ENCODE data around the gene ELK4. TPM values are rescaled to one million over a fixed set of nuclear protein-coding genes. Genes with fewer than 3 reads are reported as not detected.

The ELK4 gene
- total RNA-seq, 4 donors from 2014 or later, result 20.7 to 37.5 (median 27.8) TPM

DNA sequence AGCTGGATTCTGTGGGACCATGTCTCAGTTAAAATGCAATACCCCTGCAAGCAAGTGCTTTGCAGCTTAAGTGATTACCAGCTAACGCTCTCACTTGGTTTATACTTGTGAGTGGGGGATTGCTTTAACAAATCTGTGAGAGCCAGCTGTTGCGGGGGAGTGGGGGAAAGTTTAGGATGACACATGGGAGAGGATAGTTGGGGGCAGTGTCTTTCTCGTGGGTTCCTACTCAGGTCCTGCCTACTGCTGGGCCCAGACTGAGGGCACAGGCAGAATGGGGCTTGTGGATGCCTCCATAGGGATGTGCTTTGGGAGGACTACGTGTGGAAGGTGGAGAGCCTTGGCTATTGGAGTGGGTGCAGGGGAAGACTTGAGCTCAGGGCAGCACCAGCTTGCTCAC, 60.1 kb downstream of the ELK4 start:
- TF ChIP-seq, protein P1, sequence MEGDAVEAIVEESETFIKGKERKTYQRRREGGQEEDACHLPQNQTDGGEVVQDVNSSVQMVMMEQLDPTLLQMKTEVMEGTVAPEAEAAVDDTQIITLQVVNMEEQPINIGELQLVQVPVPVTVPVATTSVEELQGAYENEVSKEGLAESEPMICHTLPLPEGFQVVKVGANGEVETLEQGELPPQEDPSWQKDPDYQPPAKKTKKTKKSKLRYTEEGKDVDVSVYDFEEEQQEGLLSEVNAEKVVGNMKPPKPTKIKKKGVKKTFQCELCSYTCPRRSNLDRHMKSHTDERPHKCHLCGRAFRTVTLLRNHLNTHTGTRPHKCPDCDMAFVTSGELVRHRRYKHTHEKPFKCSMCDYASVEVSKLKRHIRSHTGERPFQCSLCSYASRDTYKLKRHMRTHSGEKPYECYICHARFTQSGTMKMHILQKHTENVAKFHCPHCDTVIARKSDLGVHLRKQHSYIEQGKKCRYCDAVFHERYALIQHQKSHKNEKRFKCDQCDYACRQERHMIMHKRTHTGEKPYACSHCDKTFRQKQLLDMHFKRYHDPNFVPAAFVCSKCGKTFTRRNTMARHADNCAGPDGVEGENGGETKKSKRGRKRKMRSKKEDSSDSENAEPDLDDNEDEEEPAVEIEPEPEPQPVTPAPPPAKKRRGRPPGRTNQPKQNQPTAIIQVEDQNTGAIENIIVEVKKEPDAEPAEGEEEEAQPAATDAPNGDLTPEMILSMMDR (IDR thresholded peaks at IDR 0.05), result no peak
- DNase-seq (ENCODE audit: low spot score), result no peak
- no peak for ATAC-seq (ENCODE audit: low FRiP score)

DNA sequence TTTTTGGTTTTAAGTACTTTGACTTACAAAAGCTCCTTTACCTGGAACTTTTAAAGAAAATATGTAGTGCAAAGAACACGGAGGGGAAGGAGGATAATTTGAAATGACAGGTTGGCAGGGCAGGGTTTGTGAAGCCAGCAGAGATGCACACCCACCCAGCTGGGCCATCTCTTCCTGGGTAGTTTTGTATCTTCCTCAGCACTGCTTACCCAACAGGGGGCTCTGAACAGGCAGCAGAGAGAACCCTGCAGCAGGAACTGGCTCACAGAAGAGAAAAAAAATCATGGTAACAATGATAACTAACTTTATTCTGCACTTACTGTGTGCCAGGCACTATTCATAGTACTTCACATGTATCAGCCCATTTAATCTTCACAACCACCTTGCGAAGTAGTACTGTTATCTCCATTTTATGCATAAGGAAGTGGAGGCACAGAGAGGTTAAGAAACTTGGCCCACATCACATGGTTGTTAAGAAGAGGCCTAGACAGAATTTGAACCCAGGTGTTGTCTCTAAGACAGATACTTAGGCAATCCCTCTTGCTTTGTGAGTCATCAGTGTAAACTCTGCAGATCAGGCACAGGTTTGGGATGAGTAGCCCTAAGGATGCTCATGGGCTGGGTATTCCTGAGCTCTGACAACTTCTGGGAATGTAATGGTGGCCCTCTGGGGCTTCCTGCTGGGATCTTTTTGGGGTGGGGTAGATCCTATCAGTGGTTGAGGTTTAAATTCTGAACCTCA, 60.8 kb downstream of the ELK4 start:
- TF ChIP-seq, protein P1 (IDR thresholded peaks at IDR 0.05), result no peak
- DNase-seq (ENCODE audit: low spot score) (no peak), ATAC-seq (ENCODE audit: low FRiP score) (no peak)

DNA sequence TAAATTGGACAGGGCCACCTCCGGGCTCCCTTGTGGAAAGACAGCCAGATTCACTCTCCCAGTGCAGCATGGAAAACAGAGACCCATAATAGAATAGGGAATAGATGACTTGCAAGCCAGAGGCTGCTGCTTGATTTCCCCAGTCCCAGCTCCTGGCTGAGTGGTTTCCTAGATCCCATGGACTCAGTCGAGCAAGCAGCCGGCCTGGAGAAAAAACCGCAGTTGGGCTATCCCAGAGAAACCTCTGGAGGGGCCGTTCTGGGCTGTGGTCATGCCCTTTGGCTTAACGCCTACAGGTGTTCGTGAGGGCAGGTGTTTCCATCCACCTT, 61.7 kb downstream of the ELK4 start:
- DNase-seq (ENCODE audit: low spot score), result no peak
- no peak for ATAC-seq (ENCODE audit: low FRiP score)
- TF ChIP-seq, protein P1 (IDR thresholded peaks at IDR 0.05), result no peak

DNA sequence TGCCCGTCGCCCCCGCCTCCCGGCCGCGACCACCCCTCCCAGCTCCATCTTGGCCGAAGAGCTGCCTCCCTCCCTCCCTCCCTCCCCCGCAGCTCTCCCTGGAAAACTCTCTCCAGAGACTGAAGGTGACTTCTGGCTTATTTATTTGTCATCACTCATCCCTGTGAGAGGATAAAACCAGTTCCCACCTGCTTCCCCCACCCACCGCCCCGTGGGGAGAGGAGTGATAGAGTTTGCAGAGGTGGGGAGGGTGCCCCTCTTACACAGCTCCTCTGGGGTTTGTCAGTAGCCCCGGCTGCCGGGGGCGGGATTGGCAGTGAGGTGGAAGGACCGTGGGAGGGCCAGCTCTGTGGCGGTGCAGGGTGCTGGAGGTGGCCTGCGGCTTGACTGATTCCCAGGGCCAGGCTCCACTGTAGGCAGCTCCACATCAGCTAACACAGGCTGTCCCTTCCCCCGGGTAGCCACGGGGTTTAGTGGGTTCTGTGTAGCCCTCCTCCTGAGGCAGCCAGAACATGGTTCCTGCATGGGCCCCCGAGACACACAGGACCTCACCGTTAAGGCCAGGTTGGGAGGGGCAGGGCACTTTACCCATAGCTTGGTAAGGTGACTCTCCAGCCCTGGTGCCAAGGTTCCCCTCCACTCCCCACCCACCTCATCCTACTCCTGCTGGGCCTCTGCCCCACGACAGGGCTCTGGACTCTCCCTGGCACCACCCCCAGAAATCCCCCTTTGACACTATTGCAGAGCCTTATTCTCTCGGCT, 62.2 kb downstream of the ELK4 start:
- TF ChIP-seq, protein P1 (IDR thresholded peaks at IDR 0.05), result no peak
- DNase-seq (ENCODE audit: low spot score) (no peak), ATAC-seq (ENCODE audit: low FRiP score) (peak; percentile 46)

DNA sequence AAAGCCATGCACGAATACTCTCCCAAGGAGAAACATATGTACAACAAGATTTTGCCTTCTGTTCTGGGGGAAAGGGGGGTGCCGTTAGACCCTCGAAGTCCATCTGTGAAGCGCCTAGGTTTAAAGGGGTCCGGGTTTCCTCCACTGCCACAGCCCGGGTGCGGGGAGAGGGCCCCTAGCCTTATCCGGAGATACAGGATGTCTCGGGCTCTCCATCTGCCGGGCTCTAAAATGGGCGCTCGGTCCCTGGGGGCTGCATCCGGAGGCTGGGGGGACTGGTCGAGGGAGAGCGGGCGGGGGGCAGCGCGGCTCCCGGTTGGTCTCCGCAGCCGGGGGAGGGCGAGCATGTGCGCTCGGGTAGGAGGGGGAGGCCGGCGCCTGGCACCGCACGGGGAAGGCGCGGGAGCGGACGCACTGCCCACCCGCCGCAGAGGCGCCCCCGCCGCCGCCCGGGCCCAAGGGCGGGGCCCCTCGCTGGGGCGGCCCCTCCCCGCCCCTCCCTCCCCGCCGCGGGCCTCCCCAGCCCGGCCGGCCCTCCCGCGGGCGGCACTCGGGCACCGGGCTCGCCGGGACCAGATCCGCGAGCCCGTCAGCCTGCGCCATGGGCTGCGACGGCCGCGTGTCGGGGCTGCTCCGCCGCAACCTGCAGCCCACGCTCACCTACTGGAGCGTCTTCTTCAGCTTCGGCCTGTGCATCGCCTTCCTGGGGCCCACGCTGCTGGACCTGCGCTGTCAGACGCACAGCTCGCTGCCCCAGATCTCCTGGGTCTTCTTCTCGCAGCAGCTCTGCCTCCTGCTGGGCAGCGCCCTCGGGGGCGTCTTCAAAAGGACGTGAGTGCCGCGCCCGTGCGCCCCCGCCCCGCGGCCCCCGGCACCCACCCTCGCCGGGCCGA, 63.1 kb downstream of the ELK4 start:
- TF ChIP-seq, protein P1 (IDR thresholded peaks at IDR 0.05), result no peak
- DNase-seq (ENCODE audit: low spot score), result no peak
- ATAC-seq (ENCODE audit: low FRiP score), result peak; percentile 64

DNA sequence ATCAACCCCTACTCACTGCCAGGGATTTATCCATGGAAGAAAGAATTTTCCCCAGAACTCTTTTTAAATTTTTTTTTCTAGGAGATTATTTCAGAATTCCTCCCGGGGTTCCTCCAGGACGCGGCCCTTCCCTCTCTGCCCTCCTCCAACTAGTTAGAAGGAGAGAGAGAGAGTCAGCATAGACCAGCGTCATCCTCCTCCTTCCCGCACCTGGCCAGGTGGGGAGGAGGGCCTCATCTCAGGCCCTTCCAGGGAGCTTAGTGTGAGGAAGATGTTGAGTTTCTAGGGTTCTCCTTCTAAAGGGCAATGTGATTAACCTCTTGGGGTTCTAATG, 63.7 kb downstream of the ELK4 start:
- DNase-seq (ENCODE audit: low spot score) (no peak), ATAC-seq (ENCODE audit: low FRiP score) (no peak)
- TF ChIP-seq, protein P1 (IDR thresholded peaks at IDR 0.05), result no peak

Data from omental fat pad (tissue), 4 donors.